ENCODE measurements around the gene NHLH2. TPM values are rescaled to one million over a fixed set of nuclear protein-coding genes. Genes with fewer than 3 reads are reported as not detected.

Gene NHLH2
- total and polyA plus RNA-seq, 8 donors = not detected

DNA sequence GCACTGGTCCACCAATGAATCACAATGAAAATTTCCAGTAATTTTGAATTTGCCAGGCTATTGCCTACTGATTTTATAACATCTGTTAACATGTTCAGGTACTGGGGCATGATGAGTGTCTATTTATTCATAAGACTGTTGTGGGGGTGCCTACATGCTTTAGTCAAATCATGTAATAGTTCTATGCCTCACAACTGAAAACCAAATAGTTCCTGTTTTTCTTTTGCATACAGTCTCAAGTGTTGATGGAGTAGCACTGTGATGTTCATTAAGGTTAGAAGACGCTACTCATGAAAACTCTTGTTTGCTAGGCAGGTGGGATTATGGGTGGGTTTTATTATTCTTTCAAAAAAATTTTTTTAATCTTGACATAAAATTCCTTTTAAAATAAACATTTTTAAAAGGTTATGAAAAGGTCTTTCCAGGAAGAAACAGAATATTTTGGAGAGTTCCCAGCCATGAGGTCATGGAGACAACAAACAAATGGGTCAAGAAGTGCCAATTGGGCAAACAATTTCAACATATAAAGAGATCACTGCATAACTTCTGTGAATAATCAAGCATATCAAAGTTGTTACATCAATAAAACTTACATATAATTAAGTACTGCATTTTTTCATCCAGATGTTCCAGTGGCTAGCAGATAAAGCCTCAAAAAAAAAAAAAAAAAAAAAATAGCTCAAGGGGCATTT, 40.2 kb upstream of the NHLH2 start:
- Histone ChIP-seq H3K4me3 (no peak overlapping the region), H3K27me3 (no peaks in the 10 kb centered on the region), H3K27ac (no peak overlapping the region), H3K36me3 (no peaks in the 10 kb centered on the region), H3K9me3 (no peaks in the 10 kb centered on the region), H3K4me1 (peaks cover 0 to 3% of the 10 kb centered on the region in 2 donors)
- TF ChIP-seq, protein P1, sequence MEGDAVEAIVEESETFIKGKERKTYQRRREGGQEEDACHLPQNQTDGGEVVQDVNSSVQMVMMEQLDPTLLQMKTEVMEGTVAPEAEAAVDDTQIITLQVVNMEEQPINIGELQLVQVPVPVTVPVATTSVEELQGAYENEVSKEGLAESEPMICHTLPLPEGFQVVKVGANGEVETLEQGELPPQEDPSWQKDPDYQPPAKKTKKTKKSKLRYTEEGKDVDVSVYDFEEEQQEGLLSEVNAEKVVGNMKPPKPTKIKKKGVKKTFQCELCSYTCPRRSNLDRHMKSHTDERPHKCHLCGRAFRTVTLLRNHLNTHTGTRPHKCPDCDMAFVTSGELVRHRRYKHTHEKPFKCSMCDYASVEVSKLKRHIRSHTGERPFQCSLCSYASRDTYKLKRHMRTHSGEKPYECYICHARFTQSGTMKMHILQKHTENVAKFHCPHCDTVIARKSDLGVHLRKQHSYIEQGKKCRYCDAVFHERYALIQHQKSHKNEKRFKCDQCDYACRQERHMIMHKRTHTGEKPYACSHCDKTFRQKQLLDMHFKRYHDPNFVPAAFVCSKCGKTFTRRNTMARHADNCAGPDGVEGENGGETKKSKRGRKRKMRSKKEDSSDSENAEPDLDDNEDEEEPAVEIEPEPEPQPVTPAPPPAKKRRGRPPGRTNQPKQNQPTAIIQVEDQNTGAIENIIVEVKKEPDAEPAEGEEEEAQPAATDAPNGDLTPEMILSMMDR (IDR thresholded peaks at IDR 0.05) = no peak
- intact Hi-C loops (cut with DNase I) = no loop called here
- ATAC-seq (no peak), DNase-seq (no peak)

DNA sequence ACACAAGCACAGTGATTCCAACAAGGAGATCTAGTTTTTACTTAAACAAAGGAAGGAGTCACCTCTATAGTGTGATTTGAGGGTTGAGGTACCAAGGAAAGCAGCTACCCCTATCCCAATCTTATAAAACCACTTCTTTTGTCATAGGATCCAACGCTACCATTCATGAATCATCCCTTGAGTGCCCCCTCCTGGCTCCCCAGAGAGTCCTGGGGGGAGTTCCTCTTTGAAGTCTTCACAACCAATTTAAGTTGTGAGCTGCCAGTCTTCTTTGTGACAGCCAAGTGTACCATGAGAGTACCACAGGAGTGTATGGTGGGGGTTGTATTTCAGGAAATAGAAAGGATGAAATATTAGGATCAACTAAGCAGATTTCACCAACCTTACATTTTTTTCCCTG, 39.1 kb upstream of the NHLH2 start:
- no peaks in the 10 kb centered on the region for H3K27me3 ChIP-seq
- DNase-seq = no peak
- H3K4me3 ChIP-seq = no peak overlapping the region
- TF ChIP-seq, protein P1 (IDR thresholded peaks at IDR 0.05) = no peak
- no peak for ATAC-seq
- intact Hi-C loops (cut with DNase I) = no loop called here
- peaks cover 0 to 3% of the 10 kb centered on the region in 2 donors for H3K4me1 ChIP-seq
- no peaks in the 10 kb centered on the region for H3K36me3 ChIP-seq
- no peak overlapping the region for H3K27ac ChIP-seq
- no peaks in the 10 kb centered on the region for H3K9me3 ChIP-seq

- Histone ChIP-seq H3K9me3 (no peaks in the 10 kb centered on the region), H3K27ac (no peak overlapping the region), H3K4me1 (peaks cover 0 to 3% of the 10 kb centered on the region in 2 donors), H3K4me3 (no peak overlapping the region), H3K27me3 (no peaks in the 10 kb centered on the region), H3K36me3 (no peaks in the 10 kb centered on the region)
- no peak for DNase-seq
- TF ChIP-seq, protein P1 (IDR thresholded peaks at IDR 0.05) = no peak
- no peak for ATAC-seq
- intact Hi-C loops (cut with DNase I) = no loop called here
Measured at GRCh38 chr1:115877511-115877910, 36.6 kb upstream of the NHLH2 start.

DNA sequence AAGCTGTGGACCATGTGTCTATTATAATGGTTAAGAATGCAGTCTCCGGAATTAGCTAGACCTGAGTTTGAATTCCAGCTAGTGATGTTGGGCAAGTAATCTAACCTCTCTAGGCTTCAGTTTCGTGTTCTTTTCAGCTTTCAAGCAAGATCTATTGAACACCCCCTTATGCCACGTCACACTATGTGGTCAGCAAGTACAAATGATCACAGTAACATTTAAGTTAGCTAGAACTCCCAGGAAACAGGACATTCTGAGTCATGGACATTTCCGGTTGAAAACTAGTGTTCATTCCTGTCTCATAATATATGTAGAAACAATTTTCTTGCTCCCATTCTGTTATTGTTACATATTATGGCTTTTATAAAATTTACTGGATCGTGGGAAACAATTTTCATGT, 34.0 kb upstream of the NHLH2 start:
- H3K4me3 ChIP-seq = no peak overlapping the region
- intact Hi-C loops (cut with DNase I) = no loop called here
- H3K4me1 ChIP-seq = no peaks in the 10 kb centered on the region
- H3K27ac ChIP-seq = no peak overlapping the region
- no peaks in the 10 kb centered on the region for H3K9me3 ChIP-seq
- H3K36me3 ChIP-seq = no peaks in the 10 kb centered on the region
- H3K27me3 ChIP-seq = no peaks in the 10 kb centered on the region
- ATAC-seq (no peak), DNase-seq (no peak)
- TF ChIP-seq, protein P1 (IDR thresholded peaks at IDR 0.05) = no peak

DNA sequence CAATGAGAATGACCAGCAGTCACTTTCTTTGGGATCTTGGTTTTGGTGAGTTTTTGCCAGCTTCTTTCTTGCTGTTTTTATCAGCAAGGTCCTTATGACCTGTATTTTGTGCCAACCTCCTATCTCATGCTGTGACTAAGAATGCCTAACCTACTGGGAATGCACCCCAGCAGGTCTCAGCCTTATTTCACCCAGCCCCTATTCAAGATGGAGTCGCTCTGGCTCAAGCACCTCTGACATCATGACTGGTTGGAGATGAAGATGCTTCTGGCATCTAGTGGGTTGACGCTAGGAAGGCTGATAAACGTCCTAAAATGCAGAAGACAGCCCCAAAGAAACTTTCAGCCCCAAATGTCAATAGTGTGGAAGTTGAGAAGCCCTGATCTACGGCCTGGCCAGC, 33.6 kb upstream of the NHLH2 start:
- H3K36me3 ChIP-seq = no peaks in the 10 kb centered on the region
- DNase-seq (no peak), ATAC-seq (no peak)
- no peaks in the 10 kb centered on the region for H3K4me1 ChIP-seq
- H3K4me3 ChIP-seq = no peak overlapping the region
- TF ChIP-seq, protein P1 (IDR thresholded peaks at IDR 0.05) = no peak
- H3K9me3 ChIP-seq = no peaks in the 10 kb centered on the region
- intact Hi-C loops (cut with DNase I) = no loop called here
- no peaks in the 10 kb centered on the region for H3K27me3 ChIP-seq
- no peak overlapping the region for H3K27ac ChIP-seq

All from left lung (tissue), 10 donors.